Astrocyte (in vitro differentiated cells and primary cell): ENCODE measurements around the gene PANX2. TPM values are rescaled to one million over a fixed set of nuclear protein-coding genes. Genes with fewer than 3 reads are reported as not detected.

Experiments used
- DNase-seq: peaks from one replicate; pipeline ENCODE4 v3.0.0-alpha.2; 2010; ENCODE audit warnings: low read depth
- FAIRE-seq: peaks from 2 replicates; lab custom pipeline; 2011; peaks lifted over from hg19 to GRCh38; lab: Jason Lieb, UNC
- H2AFZ ChIP-seq: 2 replicates; pipeline ENCODE4 v1.6.0; 2012; ENCODE audit warnings: low read depth, low read length, inconsistent platforms
- H3K27ac ChIP-seq: 2 replicates; pipeline ENCODE4 v1.5.1; 2011; ENCODE audit warnings: low read depth, low read length, inconsistent platforms
- H3K27me3 ChIP-seq: 2 replicates; pipeline ENCODE4 v1.6.0; 2011; ENCODE audit warnings: low read length, inconsistent platforms; ENCODE audit not compliant: insufficient read depth
- H3K36me3 ChIP-seq: 2 replicates; pipeline ENCODE4 v1.5.1; 2011; ENCODE audit warnings: low read length, inconsistent platforms; ENCODE audit not compliant: insufficient read depth
- H3K4me1 ChIP-seq: 2 replicates; pipeline ENCODE4 v1.5.1; 2011; ENCODE audit warnings: low read length, inconsistent platforms; ENCODE audit not compliant: insufficient read depth
- H3K4me2 ChIP-seq: 2 replicates; pipeline ENCODE4 v1.6.0; 2012; ENCODE audit warnings: low read length, inconsistent platforms
- H3K4me3 ChIP-seq: 2 replicates; pipeline ENCODE4 v1.5.1; 2011; ENCODE audit warnings: low read depth, mild to moderate bottlenecking, low read length, inconsistent platforms; ENCODE audit not compliant: insufficient read depth
- H3K79me2 ChIP-seq: 2 replicates; pipeline ENCODE4 v1.6.0; 2012; ENCODE audit warnings: mild to moderate bottlenecking, low read length, inconsistent platforms; ENCODE audit not compliant: insufficient read depth
- H3K9ac ChIP-seq: 2 replicates; pipeline ENCODE4 v1.6.0; 2012; ENCODE audit warnings: mild to moderate bottlenecking, low read length, inconsistent platforms
- H3K9me3 ChIP-seq: 2 replicates; pipeline ENCODE4 v1.5.1; 2012; ENCODE audit warnings: low read depth, mild to moderate bottlenecking, low read length, inconsistent platforms; ENCODE audit not compliant: insufficient read depth
- H4K20me1 ChIP-seq: 2 replicates; pipeline ENCODE4 v1.6.0; 2012; ENCODE audit warnings: low read length, inconsistent platforms; ENCODE audit not compliant: insufficient read depth
- H3K27ac Mint-ChIP-seq: one replicate; pipeline ENCODE4 v1.8.0; 2021; ENCODE audit warnings: mild to moderate bottlenecking, mixed read lengths; ENCODE audit not compliant: unreplicated experiment
- H3K27me3 Mint-ChIP-seq: one replicate; pipeline ENCODE4 v1.8.0; 2021; ENCODE audit warnings: low read depth, mixed read lengths; ENCODE audit not compliant: unreplicated experiment
- H3K36me3 Mint-ChIP-seq: one replicate; pipeline ENCODE4 v1.8.0; 2021; ENCODE audit warnings: low read depth, mixed read lengths; ENCODE audit not compliant: unreplicated experiment
- H3K4me1 Mint-ChIP-seq: one replicate; pipeline ENCODE4 v1.8.0; 2021; ENCODE audit warnings: low read depth, mixed read lengths; ENCODE audit not compliant: unreplicated experiment
- H3K4me3 Mint-ChIP-seq: one replicate; pipeline ENCODE4 v1.8.0; 2021; ENCODE audit warnings: mild to moderate bottlenecking, moderate library complexity, mixed read lengths; ENCODE audit not compliant: unreplicated experiment
- H3K9me3 Mint-ChIP-seq: one replicate; pipeline ENCODE4 v1.8.0; 2021; ENCODE audit warnings: mild to moderate bottlenecking, mixed read lengths; ENCODE audit not compliant: unreplicated experiment
- CTCF ChIP-seq: IDR thresholded peaks from 2 replicates; pipeline ENCODE4 v1.5.1; 2011; ENCODE audit warnings: low read depth, mild to moderate bottlenecking, inconsistent platforms, low read length, moderate library complexity; ENCODE audit not compliant: insufficient read depth
- EZH2 ChIP-seq: IDR thresholded peaks from 2 replicates; pipeline ENCODE4 v1.6.1; 2012; ENCODE audit warnings: mild to moderate bottlenecking, low read length, inconsistent platforms; ENCODE audit not compliant: insufficient read depth
- total RNA-seq: library from RNA; stranded (reverse); gene quantifications from 2 replicates; pipeline ENCODE4 v1.2.1, GENCODE V29; 2021

PANX2 gene
- total RNA-seq, 1 donor from 2014 or later, result 2.3 TPM

DNA sequence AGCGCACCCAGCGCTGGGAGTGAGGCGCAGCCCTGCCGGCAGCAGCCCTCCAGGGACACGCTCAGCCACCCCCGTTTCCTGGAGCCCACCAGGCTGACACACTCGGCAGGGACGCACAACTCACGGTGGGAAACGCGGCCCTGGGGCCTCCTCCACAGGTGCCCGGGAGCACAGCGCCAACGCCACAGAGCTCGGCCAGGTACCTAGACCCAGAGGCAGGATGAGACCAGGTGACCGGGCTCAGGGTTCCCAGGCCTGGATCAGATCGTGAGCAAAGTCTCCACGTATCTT lies 56.3 kb downstream of the PANX2 start:
- H3K4me1 Mint-ChIP-seq, result peaks cover 2% of the 10 kb centered on the region
- H3K36me3 ChIP-seq, result peaks cover 7% of the 10 kb centered on the region
- no peaks in the 10 kb centered on the region for H3K4me1 ChIP-seq
- H3K79me2 ChIP-seq, result no peaks in the 10 kb centered on the region
- no peak overlapping the region for H2AFZ ChIP-seq
- no peaks in the 10 kb centered on the region for H3K27me3 Mint-ChIP-seq
- no peak overlapping the region for H3K4me3 ChIP-seq
- peaks cover 36% of the 10 kb centered on the region for H4K20me1 ChIP-seq
- no peak overlapping the region for H3K9ac ChIP-seq
- no peaks in the 10 kb centered on the region for H3K9me3 Mint-ChIP-seq
- FAIRE-seq (no peak), DNase-seq (no peak)
- H3K27ac ChIP-seq, result no peak overlapping the region
- H3K9me3 ChIP-seq, result no peaks in the 10 kb centered on the region
- no peaks in the 10 kb centered on the region for H3K27me3 ChIP-seq
- no peak overlapping the region for H3K27ac Mint-ChIP-seq
- TF ChIP-seq EZH2 (no peak), CTCF (no peak)
- peaks cover 20% of the 10 kb centered on the region for H3K36me3 Mint-ChIP-seq
- H3K4me2 ChIP-seq, result no peak overlapping the region
- H3K4me3 Mint-ChIP-seq, result no peak overlapping the region

GRCh38 chr22:50227579-50228215 lies 57.2 kb downstream of the PANX2 start:
- FAIRE-seq (no peak), DNase-seq (no peak)
- no peak for TF ChIP-seq CTCF
- TF ChIP-seq EZH2, result no peak
- Mint-ChIP-seq H3K9me3 (no peaks in the 10 kb centered on the region), H3K4me1 (peaks cover 2% of the 10 kb centered on the region), H3K4me3 (no peak overlapping the region), H3K36me3 (peaks cover 20% of the 10 kb centered on the region), H3K27me3 (no peaks in the 10 kb centered on the region), H3K27ac (no peak overlapping the region)
- Histone ChIP-seq H3K4me1 (no peaks in the 10 kb centered on the region), H3K9me3 (no peaks in the 10 kb centered on the region), H3K27me3 (no peaks in the 10 kb centered on the region), H3K79me2 (no peaks in the 10 kb centered on the region), H3K4me2 (no peak overlapping the region), H2AFZ (no peak overlapping the region), H3K9ac (no peak overlapping the region), H4K20me1 (peaks cover 36% of the 10 kb centered on the region), H3K27ac (no peak overlapping the region), H3K4me3 (no peak overlapping the region), H3K36me3 (peaks cover 7% of the 10 kb centered on the region)

DNA sequence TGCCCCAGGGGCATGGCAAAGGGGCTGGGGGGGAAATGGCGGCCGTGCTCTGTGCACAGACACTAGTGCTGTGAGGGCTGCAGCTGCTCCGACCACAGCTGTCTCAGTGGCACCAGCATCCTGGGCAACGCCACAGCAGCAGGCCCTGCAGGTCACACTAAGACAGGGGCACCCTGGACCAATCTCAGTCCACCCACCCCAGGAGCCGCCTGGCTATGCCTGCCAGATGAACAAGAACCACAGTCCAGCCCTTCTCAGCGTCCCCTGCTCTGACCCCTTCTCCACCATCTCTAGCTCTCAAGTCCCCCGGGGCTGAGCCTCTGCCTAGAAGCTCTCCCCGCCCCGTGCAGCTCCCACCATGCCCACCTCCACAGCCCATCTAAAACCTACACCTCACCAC lies 57.8 kb downstream of the PANX2 start:
- Mint-ChIP-seq H3K4me1 (no peaks in the 10 kb centered on the region), H3K27me3 (no peaks in the 10 kb centered on the region), H3K36me3 (peaks cover 18% of the 10 kb centered on the region), H3K4me3 (no peak overlapping the region), H3K9me3 (no peaks in the 10 kb centered on the region), H3K27ac (peak overlapping the region; percentile 31)
- Histone ChIP-seq H3K4me3 (no peak overlapping the region), H3K4me2 (no peak overlapping the region), H3K9ac (no peak overlapping the region), H3K27ac (no peak overlapping the region), H3K9me3 (no peaks in the 10 kb centered on the region), H2AFZ (no peak overlapping the region), H3K4me1 (no peaks in the 10 kb centered on the region), H3K79me2 (peaks cover 7% of the 10 kb centered on the region), H4K20me1 (peaks cover 32% of the 10 kb centered on the region), H3K27me3 (no peaks in the 10 kb centered on the region), H3K36me3 (peaks cover 2% of the 10 kb centered on the region)
- FAIRE-seq (no peak), DNase-seq (no peak)
- TF ChIP-seq CTCF (no peak), EZH2 (no peak)
